Endothelial cell (in vitro differentiated cells): ENCODE data around the gene GDPD5. TPM values are rescaled to one million over a fixed set of nuclear protein-coding genes. Genes with fewer than 3 reads are reported as not detected.

Source experiments
- DNase-seq: peaks from one replicate; pipeline ENCODE4 v3.0.0; 2021; ENCODE audit warnings: low spot score
- H3K27ac Mint-ChIP-seq: one replicate; pipeline ENCODE4 v1.8.0; 2021; ENCODE audit warnings: mixed read lengths, inconsistent platforms; ENCODE audit not compliant: unreplicated experiment
- H3K27me3 Mint-ChIP-seq: one replicate; pipeline ENCODE4 v1.8.0; 2021; ENCODE audit warnings: mild to moderate bottlenecking, moderate library complexity, mixed read lengths, inconsistent platforms; ENCODE audit not compliant: unreplicated experiment
- H3K36me3 Mint-ChIP-seq: one replicate; pipeline ENCODE4 v1.8.0; 2021; ENCODE audit warnings: mild to moderate bottlenecking, low read depth, mixed read lengths, inconsistent platforms; ENCODE audit not compliant: unreplicated experiment
- H3K4me1 Mint-ChIP-seq: one replicate; pipeline ENCODE4 v1.8.0; 2021; ENCODE audit warnings: mild to moderate bottlenecking, mixed read lengths, inconsistent platforms; ENCODE audit not compliant: unreplicated experiment
- H3K4me3 Mint-ChIP-seq: one replicate; pipeline ENCODE4 v1.8.0; 2021; ENCODE audit warnings: mild to moderate bottlenecking, mixed read lengths, inconsistent platforms; ENCODE audit not compliant: unreplicated experiment
- H3K9me3 Mint-ChIP-seq: one replicate; pipeline ENCODE4 v1.8.0; 2021; ENCODE audit warnings: mixed read lengths, inconsistent platforms; ENCODE audit not compliant: unreplicated experiment
- total RNA-seq: library from RNA; stranded (reverse); fragmentation: NEBNext Ultra II Directional; extraction: Animal tissue kit (Norgen Biotek cat#: 25700); gene quantifications from one replicate; pipeline ENCODE4 v1.2.1, GENCODE V29; 2021; ENCODE audit not compliant: unreplicated experiment
- TF ChIP-seq, protein P1 (sequence below): fragments of 200-600 bp; sonication (generic); IDR thresholded peaks from one replicate; pipeline ENCODE4 v1.5.0; 2021; ENCODE audit warnings: antibody characterized with exemption; ENCODE audit not compliant: unreplicated experiment

The GDPD5 gene
- total RNA-seq, 1 donor from 2014 or later, result 674 TPM

- DNase-seq, result no peak
- no peaks in the 10 kb centered on the region for H3K9me3 Mint-ChIP-seq
- TF ChIP-seq, protein P1, sequence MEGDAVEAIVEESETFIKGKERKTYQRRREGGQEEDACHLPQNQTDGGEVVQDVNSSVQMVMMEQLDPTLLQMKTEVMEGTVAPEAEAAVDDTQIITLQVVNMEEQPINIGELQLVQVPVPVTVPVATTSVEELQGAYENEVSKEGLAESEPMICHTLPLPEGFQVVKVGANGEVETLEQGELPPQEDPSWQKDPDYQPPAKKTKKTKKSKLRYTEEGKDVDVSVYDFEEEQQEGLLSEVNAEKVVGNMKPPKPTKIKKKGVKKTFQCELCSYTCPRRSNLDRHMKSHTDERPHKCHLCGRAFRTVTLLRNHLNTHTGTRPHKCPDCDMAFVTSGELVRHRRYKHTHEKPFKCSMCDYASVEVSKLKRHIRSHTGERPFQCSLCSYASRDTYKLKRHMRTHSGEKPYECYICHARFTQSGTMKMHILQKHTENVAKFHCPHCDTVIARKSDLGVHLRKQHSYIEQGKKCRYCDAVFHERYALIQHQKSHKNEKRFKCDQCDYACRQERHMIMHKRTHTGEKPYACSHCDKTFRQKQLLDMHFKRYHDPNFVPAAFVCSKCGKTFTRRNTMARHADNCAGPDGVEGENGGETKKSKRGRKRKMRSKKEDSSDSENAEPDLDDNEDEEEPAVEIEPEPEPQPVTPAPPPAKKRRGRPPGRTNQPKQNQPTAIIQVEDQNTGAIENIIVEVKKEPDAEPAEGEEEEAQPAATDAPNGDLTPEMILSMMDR, result no peak
- H3K27ac Mint-ChIP-seq, result peak overlapping the region; percentile 91
- peak overlapping the region; percentile 59 for H3K4me3 Mint-ChIP-seq
- H3K27me3 Mint-ChIP-seq, result peaks cover 19% of the 10 kb centered on the region
- peaks cover 60% of the 10 kb centered on the region for H3K4me1 Mint-ChIP-seq
- H3K36me3 Mint-ChIP-seq, result peaks cover 26% of the 10 kb centered on the region
Measured at GRCh38 chr11:75565916-75566762, 40.4 kb upstream of the GDPD5 start.

GRCh38 chr11:75565221-75565814, 39.6 kb upstream of the GDPD5 start:
- peaks cover 55% of the 10 kb centered on the region for H3K4me1 Mint-ChIP-seq
- DNase-seq, result no peak
- no peaks in the 10 kb centered on the region for H3K9me3 Mint-ChIP-seq
- peak overlapping the region; percentile 79 for H3K4me3 Mint-ChIP-seq
- H3K27me3 Mint-ChIP-seq, result peaks cover 17% of the 10 kb centered on the region
- TF ChIP-seq, protein P1, result no peak
- peaks cover 21% of the 10 kb centered on the region for H3K36me3 Mint-ChIP-seq
- H3K27ac Mint-ChIP-seq, result peak overlapping the region; percentile 99

DNA sequence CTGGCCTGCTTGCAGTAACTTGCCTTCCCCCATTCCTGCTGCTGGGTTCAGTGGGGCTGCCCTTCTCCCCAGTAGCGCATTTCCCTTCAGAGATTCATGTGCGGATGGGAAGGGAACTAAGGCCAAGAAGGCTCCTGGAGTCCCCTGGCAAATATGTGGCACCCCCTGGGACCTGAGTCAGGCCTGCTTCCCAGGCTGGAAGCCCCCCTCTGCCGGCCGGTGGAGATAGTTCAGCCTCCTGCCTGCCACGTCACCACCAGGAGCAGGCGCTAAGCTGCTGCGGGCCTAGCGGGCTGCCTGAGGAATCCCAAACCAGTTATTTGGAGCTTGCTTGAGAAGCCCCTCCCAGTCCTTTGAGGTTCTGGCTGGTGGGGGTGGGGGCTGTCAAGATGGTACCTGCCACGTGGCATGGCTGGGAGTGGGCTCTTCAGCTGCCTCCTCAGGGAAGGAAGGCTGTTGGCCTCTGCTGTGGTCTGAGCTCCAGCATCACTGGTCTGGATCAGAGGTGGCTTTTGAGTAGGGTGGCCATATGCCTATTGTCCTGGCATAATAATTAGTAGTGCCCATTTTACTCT, 38.3 kb upstream of the GDPD5 start:
- peaks cover 21% of the 10 kb centered on the region for H3K27me3 Mint-ChIP-seq
- TF ChIP-seq, protein P1, result peak; percentile 59
- H3K36me3 Mint-ChIP-seq, result peaks cover 15% of the 10 kb centered on the region
- no peaks in the 10 kb centered on the region for H3K9me3 Mint-ChIP-seq
- H3K4me1 Mint-ChIP-seq, result peaks cover 54% of the 10 kb centered on the region
- peak overlapping the region; percentile 99 for H3K4me3 Mint-ChIP-seq
- H3K27ac Mint-ChIP-seq, result peak overlapping the region; percentile 99
- DNase-seq, result peak; percentile 74

- Mint-ChIP-seq H3K27me3 (peaks cover 22% of the 10 kb centered on the region), H3K9me3 (no peaks in the 10 kb centered on the region), H3K4me3 (peak overlapping the region; percentile 99), H3K36me3 (peaks cover 10% of the 10 kb centered on the region), H3K27ac (peak overlapping the region; percentile 99), H3K4me1 (peaks cover 55% of the 10 kb centered on the region)
- DNase-seq, result no peak
- TF ChIP-seq, protein P1, result no peak
Measured at GRCh38 chr11:75563501-75563977, 37.8 kb upstream of the GDPD5 start.
